Endodermal cell (in vitro differentiated cells): ENCODE results near the gene ELAC1. TPM values are rescaled to one million over a fixed set of nuclear protein-coding genes. Genes with fewer than 3 reads are reported as not detected.
"Not testable (repeated sequence)": the region's sequence is repeated elsewhere in the genome, so short reads cannot be mapped to it uniquely, and the experiment has no call there.

Experiments used
- DNase-seq: peaks from one replicate; pipeline ENCODE4 v3.0.0-alpha.2; 2017
- H3K27ac ChIP-seq: 2 replicates; pipeline ENCODE4 v1.5.1; 2013; ENCODE audit warnings: mild to moderate bottlenecking, low read depth, low read length, moderate library complexity
- H3K27me3 ChIP-seq: 2 replicates; pipeline ENCODE4 v1.6.1; 2013; ENCODE audit warnings: mild to moderate bottlenecking, low read length, moderate library complexity; ENCODE audit not compliant: insufficient read depth, control insufficient read depth, poor library complexity, severe bottlenecking
- H3K36me3 ChIP-seq: 2 replicates; pipeline ENCODE4 v1.7.0; 2013; ENCODE audit warnings: mild to moderate bottlenecking, low read length, moderate library complexity; ENCODE audit not compliant: control insufficient read depth, insufficient read depth
- H3K4me1 ChIP-seq: one replicate; pipeline ENCODE4 v1.7.0; 2013; ENCODE audit warnings: low read length; ENCODE audit not compliant: control insufficient read depth, insufficient read depth
- H3K4me3 ChIP-seq: 2 replicates; pipeline ENCODE4 v1.5.1; 2013; ENCODE audit warnings: mild to moderate bottlenecking, low read length, moderate library complexity
- H3K9ac ChIP-seq: 2 replicates; pipeline ENCODE4 v1.6.1; 2013; ENCODE audit warnings: mild to moderate bottlenecking, low read length, moderate library complexity; ENCODE audit not compliant: poor library complexity, severe bottlenecking; ENCODE audit errors: extremely low read depth
- H3K9me3 ChIP-seq: 2 replicates; pipeline ENCODE4 v1.6.1; 2013; ENCODE audit warnings: mild to moderate bottlenecking, low read length, moderate library complexity; ENCODE audit not compliant: control insufficient read depth
- H3K27ac Mint-ChIP-seq: 2 replicates; pipeline ENCODE4 v1.8.0; 2020; ENCODE audit warnings: mixed read lengths
- H3K27me3 Mint-ChIP-seq: 2 replicates; pipeline ENCODE4 v1.8.0; 2021; ENCODE audit warnings: mild to moderate bottlenecking, mixed read lengths; ENCODE audit not compliant: insufficient read depth
- H3K36me3 Mint-ChIP-seq: 2 replicates; pipeline ENCODE4 v1.8.0; 2020; ENCODE audit warnings: low read depth, mixed read lengths
- H3K4me1 Mint-ChIP-seq: 2 replicates; pipeline ENCODE4 v1.8.0; 2020; ENCODE audit warnings: mixed read lengths
- H3K4me3 Mint-ChIP-seq: 2 replicates; pipeline ENCODE4 v1.8.0; 2020; ENCODE audit warnings: mild to moderate bottlenecking, moderate library complexity, mixed read lengths
- H3K9me3 Mint-ChIP-seq: 2 replicates; pipeline ENCODE4 v1.8.0; 2020; ENCODE audit warnings: mild to moderate bottlenecking, mixed read lengths
- CTCF ChIP-seq: fragments of 200-600 bp; sonication (generic); conservative IDR thresholded peaks from 2 replicates; pipeline ENCODE4 v1.5.0; 2021; ENCODE audit warnings: antibody characterized with exemption, mild to moderate bottlenecking
- WGBS, 2 experiments: methylation state at CpG; one replicate each; pipeline versions ENCODE4 v1.1.5 to v1.1.7; 2013; ENCODE audit warnings: missing lambda C conversion rate in 2 of 2, mixed read lengths in 1 of 2; ENCODE audit not compliant: insufficient coverage in 1 of 2, insufficient read length in 1 of 2; 5-methylcytosine and 5-hydroxymethylcytosine counted together
- total RNA-seq, 2 donors: library from RNA; stranded (reverse); fragmentation: NEBNext Ultra II Directional in 1 of 2; extraction: Animal tissue kit (Norgen Biotek cat#: 25700) in 1 of 2; gene quantifications; 2 replicates in 1 of 2; 3 replicates in 1 of 2; pipeline ENCODE4 v1.2.1, GENCODE V29; 2021

The ELAC1 gene
- total RNA-seq, 2 donors from 2014 or later, result 5.1 to 7.4 TPM

- H3K4me3 Mint-ChIP-seq, result no peak overlapping the region
- peaks cover 80% of the 10 kb centered on the region for H3K36me3 ChIP-seq
- no peak for TF ChIP-seq CTCF
- no peaks in the 10 kb centered on the region for H3K27me3 ChIP-seq
- no peak for DNase-seq
- H3K27ac Mint-ChIP-seq, result no peak overlapping the region
- no peaks in the 10 kb centered on the region for H3K9me3 Mint-ChIP-seq
- H3K4me1 Mint-ChIP-seq, result no peaks in the 10 kb centered on the region
- H3K27me3 Mint-ChIP-seq, result no peaks in the 10 kb centered on the region
- no CpG with 5 or more reads among the region's 1 CpG for WGBS, 2 experiments
- no peak overlapping the region for H3K4me3 ChIP-seq
- H3K4me1 ChIP-seq, result no peaks in the 10 kb centered on the region
- no peak overlapping the region for H3K27ac ChIP-seq
- H3K9me3 ChIP-seq, result no peaks in the 10 kb centered on the region
- no peak overlapping the region for H3K9ac ChIP-seq
- peaks cover 43% of the 10 kb centered on the region for H3K36me3 Mint-ChIP-seq
These were observed 30.7 kb upstream of the ELAC1 start for GRCh38 chr18:50937183-50937582.

GRCh38 chr18:50938912-50939311, 28.9 kb upstream of the ELAC1 start:
- Histone ChIP-seq H3K4me1 (no peaks in the 10 kb centered on the region), H3K27ac (no peak overlapping the region), H3K27me3 (no peaks in the 10 kb centered on the region), H3K36me3 (peaks cover 78% of the 10 kb centered on the region), H3K9ac (no peak overlapping the region), H3K9me3 (no peaks in the 10 kb centered on the region), H3K4me3 (no peak overlapping the region)
- no peaks in the 10 kb centered on the region for H3K9me3 Mint-ChIP-seq
- no peak overlapping the region for H3K27ac Mint-ChIP-seq
- H3K36me3 Mint-ChIP-seq, result peaks cover 40% of the 10 kb centered on the region
- H3K4me1 Mint-ChIP-seq, result no peaks in the 10 kb centered on the region
- DNase-seq, result no peak
- no peak overlapping the region for H3K4me3 Mint-ChIP-seq
- 100% methylated on average over 1 of the region's 2 CpGs; no CpG with 5 or more reads in 1 of the 2 experiments for WGBS, 2 experiments
- no peak for TF ChIP-seq CTCF
- H3K27me3 Mint-ChIP-seq, result no peaks in the 10 kb centered on the region

GRCh38 chr18:50944245-50944932, 23.5 kb upstream of the ELAC1 start:
- Histone ChIP-seq H3K4me1 (no peaks in the 10 kb centered on the region), H3K9ac (no peak overlapping the region), H3K27ac (no peak overlapping the region), H3K27me3 (no peaks in the 10 kb centered on the region), H3K4me3 (no peak overlapping the region), H3K9me3 (no peaks in the 10 kb centered on the region), H3K36me3 (peaks cover 81% of the 10 kb centered on the region)
- Mint-ChIP-seq H3K4me3 (no peak overlapping the region), H3K9me3 (no peaks in the 10 kb centered on the region), H3K36me3 (peaks cover 30% of the 10 kb centered on the region), H3K27me3 (no peaks in the 10 kb centered on the region), H3K27ac (no peak overlapping the region), H3K4me1 (no peaks in the 10 kb centered on the region)
- WGBS, 2 experiments, result 88 to 100% methylated on average over 1 to 3 of the region's 4 CpGs
- DNase-seq, result no peak
- no peak for TF ChIP-seq CTCF

- not testable (repeated sequence) for H3K4me1 Mint-ChIP-seq, H3K27me3 Mint-ChIP-seq, DNase-seq, H3K9me3 Mint-ChIP-seq, H3K9ac ChIP-seq, H3K27ac Mint-ChIP-seq, H3K27me3 ChIP-seq, H3K9me3 ChIP-seq, H3K4me3 ChIP-seq, H3K4me1 ChIP-seq, H3K27ac ChIP-seq, H3K4me3 Mint-ChIP-seq
- H3K36me3 Mint-ChIP-seq, result peaks cover 23% of the 10 kb centered on the region
- peaks cover 70% of the 10 kb centered on the region for H3K36me3 ChIP-seq
- 100% methylated on average over 2 of the region's 2 CpGs; no CpG with 5 or more reads in 1 of the 2 experiments for WGBS, 2 experiments
These were observed 21.9 kb upstream of the ELAC1 start for GRCh38 chr18:50945918-50946317.
